ENCODE data around the gene GSDMA.
"Not testable (repeated sequence)": the region's sequence is repeated elsewhere in the genome, so short reads cannot be mapped to it uniquely, and the experiment has no call there.

The GSDMA gene

GRCh38 chr17:39943702-39944392 is 19.0 kb upstream of the GSDMA start:
- Histone ChIP-seq H4K20me1 (ENCODE audit: control insufficient read depth, insufficient read depth, low read depth, low read length) (no peaks in the 10 kb centered on the region), H3K36me3 (ENCODE audit: control insufficient read depth, low read length) (no peaks in the 10 kb centered on the region), H3F3A (ENCODE audit: control insufficient read depth, insufficient read depth) (no peaks in the 10 kb centered on the region), H3K27ac (ENCODE audit: low read depth, low read length) (no peak overlapping the region), H3K9me3 (ENCODE audit: control insufficient read depth, insufficient read depth, low read length) (no peaks in the 10 kb centered on the region), H3K27me3 (ENCODE audit: control insufficient read depth, low read length) (no peaks in the 10 kb centered on the region), H3K9me2 (replicated peaks; ENCODE audit: control insufficient read depth, low read length) (no peaks in the 10 kb centered on the region), H3K4me3 (ENCODE audit: low read length) (no peak overlapping the region), H3K4me1 (ENCODE audit: control insufficient read depth, low read length) (peaks cover 25% of the 10 kb centered on the region), H3K79me2 (ENCODE audit: control insufficient read depth, low read length) (no peaks in the 10 kb centered on the region), H3K4me2 (ENCODE audit: low read length) (no peak overlapping the region)
- TF ChIP-seq EZH2phosphoT487 (IDR thresholded peaks at IDR 0.05; ENCODE audit: borderline replicate concordance, low read length) (no peak), CTCF (IDR thresholded peaks at IDR 0.05; ENCODE audit: low read depth, low read length, poor library complexity, severe bottlenecking) (no peak)

- no peaks in the 10 kb centered on the region for H3K36me3 ChIP-seq (ENCODE audit: control insufficient read depth, low read length)
- H3K4me1 ChIP-seq (ENCODE audit: control insufficient read depth, low read length), result peaks cover 23% of the 10 kb centered on the region
- H3K27ac ChIP-seq (ENCODE audit: low read depth, low read length), result no peak overlapping the region
- H3F3A ChIP-seq (ENCODE audit: control insufficient read depth, insufficient read depth), result no peaks in the 10 kb centered on the region
- TF ChIP-seq EZH2phosphoT487 (IDR thresholded peaks at IDR 0.05; ENCODE audit: borderline replicate concordance, low read length) (no peak), CTCF (IDR thresholded peaks at IDR 0.05; ENCODE audit: low read depth, low read length, poor library complexity, severe bottlenecking) (no peak)
- no peak overlapping the region for H3K4me2 ChIP-seq (ENCODE audit: low read length)
- H3K9me2 ChIP-seq (replicated peaks; ENCODE audit: control insufficient read depth, low read length), result no peaks in the 10 kb centered on the region
- no peaks in the 10 kb centered on the region for H3K79me2 ChIP-seq (ENCODE audit: control insufficient read depth, low read length)
- H3K9me3 ChIP-seq (ENCODE audit: control insufficient read depth, insufficient read depth, low read length), result no peaks in the 10 kb centered on the region
- H3K27me3 ChIP-seq (ENCODE audit: control insufficient read depth, low read length), result no peaks in the 10 kb centered on the region
- no peak overlapping the region for H3K4me3 ChIP-seq (ENCODE audit: low read length)
- no peaks in the 10 kb centered on the region for H4K20me1 ChIP-seq (ENCODE audit: control insufficient read depth, insufficient read depth, low read depth, low read length)
Measured at GRCh38 chr17:39944393-39944711, 18.5 kb upstream of the GSDMA start.

- peaks cover 15% of the 10 kb centered on the region for H3K4me1 ChIP-seq (ENCODE audit: control insufficient read depth, low read length)
- H3K4me3 ChIP-seq (ENCODE audit: low read length), result no peak overlapping the region
- H4K20me1 ChIP-seq (ENCODE audit: control insufficient read depth, insufficient read depth, low read depth, low read length), result no peaks in the 10 kb centered on the region
- TF ChIP-seq CTCF (IDR thresholded peaks at IDR 0.05; ENCODE audit: low read depth, low read length, poor library complexity, severe bottlenecking), result no peak
- no peak for TF ChIP-seq EZH2phosphoT487 (IDR thresholded peaks at IDR 0.05; ENCODE audit: borderline replicate concordance, low read length)
- no peaks in the 10 kb centered on the region for H3K9me3 ChIP-seq (ENCODE audit: control insufficient read depth, insufficient read depth, low read length)
- peaks cover 1% of the 10 kb centered on the region for H3K27me3 ChIP-seq (ENCODE audit: control insufficient read depth, low read length)
- no peak overlapping the region for H3K27ac ChIP-seq (ENCODE audit: low read depth, low read length)
- no peaks in the 10 kb centered on the region for H3F3A ChIP-seq (ENCODE audit: control insufficient read depth, insufficient read depth)
- no peak overlapping the region for H3K4me2 ChIP-seq (ENCODE audit: low read length)
- H3K9me2 ChIP-seq (replicated peaks; ENCODE audit: control insufficient read depth, low read length), result no peaks in the 10 kb centered on the region
- H3K79me2 ChIP-seq (ENCODE audit: control insufficient read depth, low read length), result no peaks in the 10 kb centered on the region
- no peaks in the 10 kb centered on the region for H3K36me3 ChIP-seq (ENCODE audit: control insufficient read depth, low read length)
Measured at GRCh38 chr17:39946551-39947330, 16.1 kb upstream of the GSDMA start.

GRCh38 chr17:39948489-39948828 is 14.3 kb upstream of the GSDMA start:
- H3K4me2 ChIP-seq (ENCODE audit: low read length); H3K27ac ChIP-seq (ENCODE audit: low read depth, low read length); H3K4me3 ChIP-seq (ENCODE audit: low read length); H3K9me3 ChIP-seq (ENCODE audit: control insufficient read depth, insufficient read depth, low read length); H4K20me1 ChIP-seq (ENCODE audit: control insufficient read depth, insufficient read depth, low read depth, low read length); H3K36me3 ChIP-seq (ENCODE audit: control insufficient read depth, low read length); H3K9me2 ChIP-seq (replicated peaks; ENCODE audit: control insufficient read depth, low read length); H3F3A ChIP-seq (ENCODE audit: control insufficient read depth, insufficient read depth); H3K79me2 ChIP-seq (ENCODE audit: control insufficient read depth, low read length); H3K27me3 ChIP-seq (ENCODE audit: control insufficient read depth, low read length): not testable (repeated sequence)
- H3K4me1 ChIP-seq (ENCODE audit: control insufficient read depth, low read length), result peaks cover 22% of the 10 kb centered on the region
